Measurements from ENCODE around the gene NDFIP1.

The NDFIP1 gene

GRCh38 chr5:142193114-142193428, 84.5 kb downstream of the NDFIP1 start:
- no peak for DNase-seq

DNA sequence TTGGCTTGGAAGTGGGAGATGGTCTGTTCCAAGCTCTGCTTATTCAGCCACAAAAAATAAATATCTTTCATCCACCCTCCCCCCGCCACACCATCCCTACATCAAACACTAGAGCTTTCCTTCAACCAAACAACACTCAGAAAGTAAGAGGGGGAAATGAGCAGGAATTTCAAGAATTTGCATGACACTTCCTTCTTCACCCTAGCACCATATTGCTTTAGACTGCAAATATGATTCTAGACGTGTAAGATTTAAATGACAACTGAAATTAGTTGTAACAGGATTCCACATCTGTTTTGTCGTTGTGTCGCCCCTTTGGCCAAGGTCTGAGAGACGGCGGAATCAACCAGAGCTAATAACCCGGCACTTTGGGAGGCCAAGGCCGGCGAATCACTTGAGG, 88.5 kb downstream of the NDFIP1 start:
- no peak for DNase-seq

DNA sequence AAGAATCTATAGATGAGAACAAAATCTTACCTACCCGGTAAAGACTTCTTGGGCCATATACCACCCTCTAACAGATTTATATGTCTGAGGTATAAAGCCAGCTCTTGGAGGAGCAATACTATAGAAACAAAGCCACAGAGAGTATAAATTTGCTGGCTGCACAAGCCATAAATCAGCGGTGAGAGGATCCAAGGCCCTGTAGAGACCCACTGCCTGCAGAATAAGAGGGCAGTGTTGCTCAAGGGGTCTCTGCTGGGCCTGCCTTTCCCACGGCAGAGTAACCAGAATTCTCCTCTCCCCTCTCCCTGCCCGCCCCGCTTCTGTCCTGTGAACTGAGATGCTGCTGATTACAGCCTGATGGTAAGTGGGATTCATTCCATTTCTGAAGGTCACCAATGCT, 89.2 kb downstream of the NDFIP1 start:
- DNase-seq = no peak

- DNase-seq = no peak
Measured at GRCh38 chr5:142199388-142199787, 90.8 kb downstream of the NDFIP1 start.

DNA sequence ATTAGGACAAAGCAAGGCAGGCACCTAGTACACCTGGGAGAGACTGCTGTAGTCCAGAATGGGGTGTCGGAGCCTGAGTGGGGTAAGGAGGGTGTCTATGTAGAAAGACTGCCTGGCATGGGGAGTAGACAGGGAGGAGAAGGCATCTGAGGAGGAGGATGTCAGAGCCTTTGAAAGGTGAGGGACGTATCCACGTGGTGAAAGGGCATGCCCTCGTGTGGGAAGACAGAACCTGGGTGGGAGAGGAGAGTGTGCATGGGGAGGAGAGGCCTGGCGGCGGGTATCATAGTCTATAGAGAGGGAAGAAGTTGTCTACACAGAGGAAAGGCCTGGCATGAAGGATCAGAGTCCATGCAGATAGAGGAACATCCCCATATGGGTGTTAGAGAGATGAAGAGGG, 91.8 kb downstream of the NDFIP1 start:
- DNase-seq = no peak

GRCh38 chr5:142201471-142201887, 92.9 kb downstream of the NDFIP1 start:
- no peak for DNase-seq

DNA sequence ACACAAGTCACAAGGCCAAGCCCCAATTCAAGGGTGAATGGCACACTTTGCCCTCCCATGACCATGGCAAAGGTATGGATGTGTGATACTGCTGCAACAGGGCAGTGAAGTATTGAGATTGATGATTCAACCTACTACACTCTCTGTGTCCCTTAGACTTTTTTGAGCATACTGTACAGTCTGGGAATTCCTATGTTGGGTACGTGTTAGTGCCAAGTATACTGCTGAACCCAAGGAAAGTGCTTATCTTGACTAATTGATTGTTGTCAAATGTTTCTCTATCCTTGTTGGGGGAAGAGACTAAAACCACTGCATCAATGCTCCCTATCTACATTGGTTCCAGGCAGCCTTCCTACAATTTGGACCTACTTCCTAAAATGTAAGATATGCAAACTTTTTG, 93.7 kb downstream of the NDFIP1 start:
- DNase-seq = no peak

Measured in NCI-H1092 treated with DMSO at 0.1 percent for 48 hours (cell line).